DOHH2 (cell line): ENCODE results near the gene CCDC30.

Experiments
- H3F3A ChIP-seq: fragments of 200-600 bp; sonication (generic), shearing (Covaris generic); 2 replicates; pipeline ENCODE4 v1.6.0; 2016; ENCODE audit warnings: antibody characterized with exemption, mild to moderate bottlenecking; ENCODE audit not compliant: control insufficient read depth, insufficient read depth
- H3K27ac ChIP-seq: fragments of 200-600 bp; sonication (generic); 2 replicates; pipeline ENCODE4 v1.5.1; 2014; ENCODE audit warnings: low read depth, mild to moderate bottlenecking, low read length, moderate library complexity
- H3K27me3 ChIP-seq: fragments of 200-600 bp; sonication (generic); 2 replicates; pipeline ENCODE4 v1.6.1; 2014; ENCODE audit warnings: mild to moderate bottlenecking, low read length, mixed read lengths; ENCODE audit not compliant: control insufficient read depth
- H3K36me3 ChIP-seq: fragments of 200-600 bp; sonication (generic); 2 replicates; pipeline ENCODE4 v1.6.1; 2014; ENCODE audit warnings: mild to moderate bottlenecking, low read length, moderate library complexity, mixed read lengths; ENCODE audit not compliant: control insufficient read depth
- H3K4me1 ChIP-seq: fragments of 200-600 bp; sonication (generic); 2 replicates; pipeline ENCODE4 v1.6.1; 2014; ENCODE audit warnings: mild to moderate bottlenecking, low read length, mixed read lengths; ENCODE audit not compliant: control insufficient read depth
- H3K4me2 ChIP-seq: fragments of 200-600 bp; sonication (generic); 2 replicates; pipeline ENCODE4 v1.6.0; 2014; ENCODE audit warnings: mild to moderate bottlenecking, low read length, moderate library complexity
- H3K4me3 ChIP-seq: fragments of 200-600 bp; sonication (generic); 2 replicates; pipeline ENCODE4 v1.5.1; 2014; ENCODE audit warnings: mild to moderate bottlenecking, low read length, mixed read lengths
- H3K79me2 ChIP-seq: fragments of 200-600 bp; sonication (generic); 2 replicates; pipeline ENCODE4 v1.6.1; 2014; ENCODE audit warnings: mild to moderate bottlenecking, low read length, mixed read lengths; ENCODE audit not compliant: control insufficient read depth
- H3K9me2 ChIP-seq: fragments of 200-600 bp; sonication (generic); replicated peaks from 2 replicates; pipeline ENCODE4 v1.6.1; 2014; ENCODE audit warnings: mild to moderate bottlenecking, low read length, mixed read lengths; ENCODE audit not compliant: control insufficient read depth
- H3K9me3 ChIP-seq: fragments of 200-600 bp; sonication (generic); 2 replicates; pipeline ENCODE4 v1.6.1; 2014; ENCODE audit warnings: antibody characterized with exemption, low read length, mixed read lengths; ENCODE audit not compliant: control insufficient read depth, insufficient read depth
- H4K20me1 ChIP-seq: fragments of 200-600 bp; sonication (generic); 2 replicates; pipeline ENCODE4 v1.6.0; 2014; ENCODE audit warnings: low read depth, mild to moderate bottlenecking, antibody characterized with exemption, low read length, moderate library complexity; ENCODE audit not compliant: control insufficient read depth, insufficient read depth
- EZH2phosphoT487 ChIP-seq: fragments of 200-600 bp; sonication (generic); IDR thresholded peaks from 2 replicates; pipeline ENCODE4 v1.6.1; 2017; ENCODE audit warnings: borderline replicate concordance, mild to moderate bottlenecking, antibody characterized with exemption, low read length, moderate library complexity, mixed read lengths
- TF ChIP-seq, protein P1 (sequence below): fragments of 200-600 bp; sonication (generic); IDR thresholded peaks from one replicate; pipeline ENCODE4 v1.5.1; 2014; ENCODE audit warnings: antibody characterized with exemption, mild to moderate bottlenecking, low read depth, low read length; ENCODE audit not compliant: poor library complexity, severe bottlenecking

CCDC30 gene

DNA sequence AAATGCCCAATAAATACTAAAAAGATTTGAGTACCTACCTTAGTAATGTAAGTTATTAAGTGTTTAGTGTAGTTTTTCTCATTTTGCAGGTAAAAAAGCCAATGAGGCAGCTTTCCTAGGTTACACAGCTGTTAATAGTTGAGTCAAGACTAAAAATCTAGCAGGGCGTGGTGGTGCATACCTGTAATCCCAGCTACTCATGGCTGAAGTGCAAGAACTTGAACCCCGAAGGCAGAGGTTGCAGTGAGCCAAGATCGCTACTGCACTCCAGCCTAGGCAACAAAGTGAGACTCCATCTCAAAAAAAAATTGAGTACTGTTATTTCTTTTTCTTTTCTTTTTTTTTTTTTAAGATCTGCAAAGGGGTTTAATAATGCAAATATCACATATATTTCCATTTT lies 226.8 kb downstream of the CCDC30 start:
- Histone ChIP-seq H3K27ac (no peak overlapping the region), H3K4me1 (peaks cover 52% of the 10 kb centered on the region), H4K20me1 (peaks cover 87% of the 10 kb centered on the region), H3K27me3 (no peaks in the 10 kb centered on the region), H3K9me3 (no peaks in the 10 kb centered on the region), H3K4me2 (peak overlapping the region; percentile 38), H3F3A (peaks cover 18% of the 10 kb centered on the region), H3K36me3 (peaks cover 100% of the 10 kb centered on the region), H3K9me2 (no peaks in the 10 kb centered on the region), H3K79me2 (peaks cover 100% of the 10 kb centered on the region), H3K4me3 (no peak overlapping the region)
- TF ChIP-seq, protein P1, sequence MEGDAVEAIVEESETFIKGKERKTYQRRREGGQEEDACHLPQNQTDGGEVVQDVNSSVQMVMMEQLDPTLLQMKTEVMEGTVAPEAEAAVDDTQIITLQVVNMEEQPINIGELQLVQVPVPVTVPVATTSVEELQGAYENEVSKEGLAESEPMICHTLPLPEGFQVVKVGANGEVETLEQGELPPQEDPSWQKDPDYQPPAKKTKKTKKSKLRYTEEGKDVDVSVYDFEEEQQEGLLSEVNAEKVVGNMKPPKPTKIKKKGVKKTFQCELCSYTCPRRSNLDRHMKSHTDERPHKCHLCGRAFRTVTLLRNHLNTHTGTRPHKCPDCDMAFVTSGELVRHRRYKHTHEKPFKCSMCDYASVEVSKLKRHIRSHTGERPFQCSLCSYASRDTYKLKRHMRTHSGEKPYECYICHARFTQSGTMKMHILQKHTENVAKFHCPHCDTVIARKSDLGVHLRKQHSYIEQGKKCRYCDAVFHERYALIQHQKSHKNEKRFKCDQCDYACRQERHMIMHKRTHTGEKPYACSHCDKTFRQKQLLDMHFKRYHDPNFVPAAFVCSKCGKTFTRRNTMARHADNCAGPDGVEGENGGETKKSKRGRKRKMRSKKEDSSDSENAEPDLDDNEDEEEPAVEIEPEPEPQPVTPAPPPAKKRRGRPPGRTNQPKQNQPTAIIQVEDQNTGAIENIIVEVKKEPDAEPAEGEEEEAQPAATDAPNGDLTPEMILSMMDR: no peak
- TF ChIP-seq EZH2phosphoT487: no peak

DNA sequence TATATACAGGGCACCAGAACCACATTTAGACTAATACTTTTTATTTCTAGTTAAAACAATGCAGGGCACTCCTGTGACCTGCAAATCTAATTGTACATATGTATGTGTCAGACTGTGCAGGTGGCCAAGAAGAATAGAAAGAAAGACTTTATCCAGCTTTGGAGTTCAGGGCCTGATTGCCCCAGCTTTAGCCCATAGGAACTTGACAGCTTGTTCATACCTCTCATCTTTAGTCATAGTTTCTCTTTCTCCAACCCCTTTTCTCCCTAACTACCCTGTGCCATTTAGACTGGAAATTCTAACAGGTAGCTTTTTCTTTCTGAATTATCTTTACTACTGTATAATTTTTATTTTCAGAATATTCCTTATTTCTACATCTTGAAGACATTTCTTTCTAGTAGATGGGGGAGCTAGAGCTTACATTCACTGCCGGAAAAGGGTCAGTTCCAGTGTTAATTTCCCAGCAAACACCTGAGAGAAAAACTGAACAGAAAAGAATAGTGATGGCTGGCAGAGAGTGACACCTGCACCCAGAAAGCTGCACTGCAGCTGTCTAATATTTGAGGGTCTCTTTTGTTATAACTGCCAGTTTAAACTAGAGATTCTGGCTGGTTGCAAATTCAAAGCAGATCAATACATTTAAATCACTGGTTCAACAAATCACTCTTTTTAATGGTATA lies 227.5 kb downstream of the CCDC30 start:
- H4K20me1 ChIP-seq: peaks cover 82% of the 10 kb centered on the region
- peaks cover 100% of the 10 kb centered on the region for H3K79me2 ChIP-seq
- peaks cover 19% of the 10 kb centered on the region for H3F3A ChIP-seq
- peaks cover 45% of the 10 kb centered on the region for H3K4me1 ChIP-seq
- H3K27ac ChIP-seq: no peak overlapping the region
- H3K27me3 ChIP-seq: no peaks in the 10 kb centered on the region
- H3K4me3 ChIP-seq: no peak overlapping the region
- H3K9me2 ChIP-seq: no peaks in the 10 kb centered on the region
- no peaks in the 10 kb centered on the region for H3K9me3 ChIP-seq
- H3K36me3 ChIP-seq: peaks cover 100% of the 10 kb centered on the region
- H3K4me2 ChIP-seq: 0 out of 2 replicates have a peak overlapping the region, but pooled peaks have one; percentile 14
- TF ChIP-seq, protein P1: peak; percentile 13
- no peak for TF ChIP-seq EZH2phosphoT487

DNA sequence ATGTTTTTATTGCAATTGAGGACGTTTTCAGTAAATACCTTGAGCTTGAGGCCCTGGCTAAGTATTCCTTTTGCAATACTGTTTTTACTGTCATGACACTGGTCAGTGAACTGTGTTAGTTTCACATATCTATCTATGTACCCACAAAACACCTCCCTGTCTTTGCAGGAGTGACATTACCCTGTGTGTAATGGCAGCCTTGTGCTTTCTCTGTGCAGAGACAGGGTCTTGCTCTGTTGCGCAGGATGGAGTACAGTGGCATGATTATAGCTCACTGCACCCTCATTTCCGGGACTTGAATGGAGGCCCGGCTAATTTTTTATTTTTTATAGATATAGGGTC lies 228.0 kb downstream of the CCDC30 start:
- Histone ChIP-seq H3K9me2 (no peaks in the 10 kb centered on the region), H3F3A (peaks cover 24% of the 10 kb centered on the region), H3K79me2 (peaks cover 100% of the 10 kb centered on the region), H3K27ac (no peak overlapping the region), H4K20me1 (peaks cover 83% of the 10 kb centered on the region), H3K4me2 (0 out of 2 replicates have a peak overlapping the region, but pooled peaks have one; percentile 14), H3K9me3 (no peaks in the 10 kb centered on the region), H3K4me1 (peaks cover 40% of the 10 kb centered on the region), H3K36me3 (peaks cover 100% of the 10 kb centered on the region), H3K27me3 (no peaks in the 10 kb centered on the region), H3K4me3 (no peak overlapping the region)
- TF ChIP-seq, protein P1: no peak
- no peak for TF ChIP-seq EZH2phosphoT487
